Hepatocyte (in vitro differentiated cells): ENCODE data around the gene FHL3. TPM values are rescaled to one million over a fixed set of nuclear protein-coding genes. Genes with fewer than 3 reads are reported as not detected.

Experiments used
- DNase-seq: peaks from one replicate; pipeline ENCODE4 v3.0.0-alpha.2; 2016; ENCODE audit warnings: low spot score
- H2AFZ ChIP-seq: fragments of 200-600 bp; sonication (generic); 2 replicates; pipeline ENCODE4 v1.6.0; 2016; ENCODE audit warnings: antibody characterized with exemption, mild to moderate bottlenecking
- H3K27ac ChIP-seq: fragments of 200-600 bp; sonication (generic); 2 replicates; pipeline ENCODE4 v1.5.1; 2016; ENCODE audit warnings: mild to moderate bottlenecking
- H3K27me3 ChIP-seq: fragments of 200-600 bp; sonication (generic); 2 replicates; pipeline ENCODE4 v1.6.1; 2016
- H3K36me3 ChIP-seq: fragments of 200-600 bp; sonication (generic); replicated peaks from 2 replicates; pipeline ENCODE4 v1.5.1; 2016; ENCODE audit warnings: low read depth; ENCODE audit not compliant: insufficient read depth
- H3K4me1 ChIP-seq: fragments of 200-600 bp; sonication (generic); 2 replicates; pipeline ENCODE4 v1.5.1; 2016; ENCODE audit warnings: mild to moderate bottlenecking, moderate library complexity; ENCODE audit not compliant: insufficient read depth
- H3K4me2 ChIP-seq: fragments of 200-600 bp; sonication (generic); 2 replicates; pipeline ENCODE4 v1.6.0; 2016
- H3K4me3 ChIP-seq: fragments of 200-600 bp; sonication (generic); 2 replicates; pipeline ENCODE4 v1.5.1; 2016; ENCODE audit warnings: mild to moderate bottlenecking
- H3K79me2 ChIP-seq: fragments of 200-600 bp; sonication (generic); 2 replicates; pipeline ENCODE4 v1.6.0; 2017; ENCODE audit warnings: mild to moderate bottlenecking
- H3K9me2 ChIP-seq: fragments of 200-600 bp; sonication (generic); replicated peaks from 2 replicates; pipeline ENCODE4 v1.6.0; 2017; ENCODE audit warnings: mild to moderate bottlenecking; ENCODE audit not compliant: insufficient read depth
- H3K9me3 ChIP-seq: fragments of 200-600 bp; sonication (generic); 2 replicates; pipeline ENCODE4 v1.5.1; 2016; ENCODE audit warnings: low read depth, mild to moderate bottlenecking
- H4K20me1 ChIP-seq: fragments of 200-600 bp; sonication (generic); 2 replicates; pipeline ENCODE4 v1.6.0; 2016; ENCODE audit warnings: mild to moderate bottlenecking; ENCODE audit not compliant: insufficient read depth, poor library complexity, severe bottlenecking
- CTCF ChIP-seq: fragments of 200-600 bp; sonication (generic); IDR thresholded peaks from 2 replicates; pipeline ENCODE4 v1.5.1; 2016; ENCODE audit warnings: antibody characterized with exemption, mild to moderate bottlenecking; ENCODE audit not compliant: poor library complexity
- EZH2 ChIP-seq: fragments of 200-600 bp; sonication (generic); IDR thresholded peaks from 2 replicates; pipeline ENCODE4 v1.6.1; 2016; ENCODE audit warnings: antibody characterized with exemption, mild to moderate bottlenecking, borderline replicate concordance
- EZH2phosphoT487 ChIP-seq: fragments of 200-600 bp; sonication (generic); IDR thresholded peaks from one replicate; pipeline ENCODE4 v1.6.1; 2018; ENCODE audit warnings: antibody characterized with exemption, mild to moderate bottlenecking, low read depth, moderate library complexity; ENCODE audit not compliant: unreplicated experiment, severe bottlenecking
- WGBS: methylation state at CpG from one replicate; pipeline ENCODE4 v1.1.6; 2016; ENCODE audit warnings: low lambda C conversion rate; ENCODE audit errors: missing lambda C conversion rate; 5-methylcytosine and 5-hydroxymethylcytosine counted together
- polyA plus RNA-seq: library from polyadenylated mRNA; unstranded; fragments of >200 nt; fragmentation: Nextera tagmentation; extraction: Ambion mirVana; gene quantifications from 2 replicates; pipeline ENCODE4 v1.2.1, GENCODE V29; 2016
- total RNA-seq: library from RNA; depleted of rRNA; stranded (reverse); fragments of >200 nt; gene quantifications from 2 replicates; pipeline ENCODE4 v1.2.3, GENCODE V29; 2014

FHL3 gene
- total and polyA plus RNA-seq, 2 experiments from 2014 or later: 27.2 to 28.6 TPM

DNA sequence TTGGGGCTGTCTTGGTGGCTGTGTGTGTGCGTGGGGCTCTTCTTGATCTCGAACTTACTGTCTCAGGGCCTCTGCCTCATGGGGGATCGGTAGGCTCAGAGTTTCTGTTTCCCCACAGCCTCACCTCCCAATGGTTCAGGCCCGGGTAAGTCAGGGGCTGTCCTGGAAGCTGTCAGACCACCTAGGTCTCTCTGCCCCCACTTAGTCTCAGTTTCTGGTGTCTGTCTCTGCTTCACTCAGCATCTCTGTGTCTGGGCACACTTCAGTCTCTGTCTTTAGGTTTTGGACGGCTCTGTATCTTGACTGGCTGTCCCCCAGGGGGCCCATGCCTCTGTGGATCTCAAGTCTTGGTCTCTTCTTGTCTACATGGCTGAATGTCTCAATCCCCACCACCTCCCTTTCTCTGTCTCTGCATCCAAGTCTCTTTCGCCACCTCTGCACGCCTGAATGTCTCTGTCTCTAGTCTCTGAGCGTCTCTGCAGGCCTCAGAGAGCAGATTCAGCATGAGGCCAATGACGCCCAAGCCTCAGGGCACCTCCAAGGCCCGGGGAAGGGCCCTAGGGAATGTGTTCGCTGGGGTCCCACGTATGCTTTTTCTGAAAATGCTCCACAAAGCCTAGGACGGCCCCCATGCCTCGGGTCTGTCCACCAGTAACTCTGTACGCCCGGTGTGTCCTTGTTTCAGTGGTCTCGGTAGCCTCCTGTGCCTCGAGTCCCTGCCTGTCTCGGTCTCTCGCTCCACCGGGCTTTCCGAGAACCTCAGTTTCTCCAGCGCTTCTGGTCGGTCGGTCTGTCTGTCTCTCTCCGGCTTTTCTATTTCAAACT, 818 bp downstream of the FHL3 start:
- H3K9me2 ChIP-seq: no peaks in the 10 kb centered on the region
- H3K4me1 ChIP-seq: peaks cover 40% of the 10 kb centered on the region

GRCh38 chr1:38003261-38004250, 1.8 kb downstream of the FHL3 start:
- no peak for TF ChIP-seq EZH2phosphoT487
- TF ChIP-seq CTCF: no peak
- TF ChIP-seq EZH2: no peak
- peak overlapping the region; percentile 99 for H3K4me2 ChIP-seq
- H4K20me1 ChIP-seq: no peaks in the 10 kb centered on the region
- H3K4me1 ChIP-seq: peaks cover 47% of the 10 kb centered on the region
- H3K27ac ChIP-seq: peak overlapping the region; percentile 74
- peak; percentile 36 for DNase-seq
- no peak overlapping the region for H2AFZ ChIP-seq
- no peaks in the 10 kb centered on the region for H3K36me3 ChIP-seq
- H3K9me2 ChIP-seq: no peaks in the 10 kb centered on the region
- H3K27me3 ChIP-seq: no peaks in the 10 kb centered on the region
- peak overlapping the region; percentile 85 for H3K4me3 ChIP-seq
- peaks cover 45% of the 10 kb centered on the region for H3K79me2 ChIP-seq
- no peaks in the 10 kb centered on the region for H3K9me3 ChIP-seq
- WGBS: 86% methylated on average over 8 of the region's 8 CpGs

More for the DNA sequence above, 818 bp downstream of the FHL3 start:
- peak overlapping the region; percentile 85 for H3K4me3 ChIP-seq
- no peaks in the 10 kb centered on the region for H3K9me3 ChIP-seq
- H4K20me1 ChIP-seq: no peaks in the 10 kb centered on the region
- H3K79me2 ChIP-seq: peaks cover 39% of the 10 kb centered on the region
- peak overlapping the region; percentile 52 for H2AFZ ChIP-seq
- no peaks in the 10 kb centered on the region for H3K36me3 ChIP-seq
- no peak for TF ChIP-seq EZH2
- TF ChIP-seq CTCF: no peak
- TF ChIP-seq EZH2phosphoT487: no peak
- H3K4me2 ChIP-seq: peak overlapping the region; percentile 99
- H3K27ac ChIP-seq: peak overlapping the region; percentile 74
- no peaks in the 10 kb centered on the region for H3K27me3 ChIP-seq
- DNase-seq: no peak
- 12% methylated on average over 25 of the region's 26 CpGs for WGBS

- peak overlapping the region; percentile 68 for H3K4me2 ChIP-seq
- no peak overlapping the region for H3K4me3 ChIP-seq
- H3K9me2 ChIP-seq: no peaks in the 10 kb centered on the region
- H3K79me2 ChIP-seq: peaks cover 47% of the 10 kb centered on the region
- peak; percentile 70 for DNase-seq
- TF ChIP-seq EZH2phosphoT487: no peak
- TF ChIP-seq CTCF: no peak
- no peak for TF ChIP-seq EZH2
- peaks cover 51% of the 10 kb centered on the region for H3K4me1 ChIP-seq
- peak overlapping the region; percentile 97 for H3K27ac ChIP-seq
- WGBS: 52% methylated on average over 13 of the region's 13 CpGs
- H3K36me3 ChIP-seq: no peaks in the 10 kb centered on the region
- H3K27me3 ChIP-seq: no peaks in the 10 kb centered on the region
- H4K20me1 ChIP-seq: no peaks in the 10 kb centered on the region
- no peaks in the 10 kb centered on the region for H3K9me3 ChIP-seq
- no peak overlapping the region for H2AFZ ChIP-seq
These were observed 4.5 kb downstream of the FHL3 start for GRCh38 chr1:38000529-38001455.
